Activated T-helper 1 cell treated with Interleukin-2 at 50 U/mL for 16 hours (primary cell): ENCODE results near the gene RNF5.
A peak's percentile ranks its signal among the peaks of the same experiment; 100 is the strongest.

Source experiments
- DNase-seq: peaks from one replicate; pipeline ENCODE4 v3.0.0-alpha.2; 2020; ENCODE audit warnings: low read depth

The RNF5 gene

DNA sequence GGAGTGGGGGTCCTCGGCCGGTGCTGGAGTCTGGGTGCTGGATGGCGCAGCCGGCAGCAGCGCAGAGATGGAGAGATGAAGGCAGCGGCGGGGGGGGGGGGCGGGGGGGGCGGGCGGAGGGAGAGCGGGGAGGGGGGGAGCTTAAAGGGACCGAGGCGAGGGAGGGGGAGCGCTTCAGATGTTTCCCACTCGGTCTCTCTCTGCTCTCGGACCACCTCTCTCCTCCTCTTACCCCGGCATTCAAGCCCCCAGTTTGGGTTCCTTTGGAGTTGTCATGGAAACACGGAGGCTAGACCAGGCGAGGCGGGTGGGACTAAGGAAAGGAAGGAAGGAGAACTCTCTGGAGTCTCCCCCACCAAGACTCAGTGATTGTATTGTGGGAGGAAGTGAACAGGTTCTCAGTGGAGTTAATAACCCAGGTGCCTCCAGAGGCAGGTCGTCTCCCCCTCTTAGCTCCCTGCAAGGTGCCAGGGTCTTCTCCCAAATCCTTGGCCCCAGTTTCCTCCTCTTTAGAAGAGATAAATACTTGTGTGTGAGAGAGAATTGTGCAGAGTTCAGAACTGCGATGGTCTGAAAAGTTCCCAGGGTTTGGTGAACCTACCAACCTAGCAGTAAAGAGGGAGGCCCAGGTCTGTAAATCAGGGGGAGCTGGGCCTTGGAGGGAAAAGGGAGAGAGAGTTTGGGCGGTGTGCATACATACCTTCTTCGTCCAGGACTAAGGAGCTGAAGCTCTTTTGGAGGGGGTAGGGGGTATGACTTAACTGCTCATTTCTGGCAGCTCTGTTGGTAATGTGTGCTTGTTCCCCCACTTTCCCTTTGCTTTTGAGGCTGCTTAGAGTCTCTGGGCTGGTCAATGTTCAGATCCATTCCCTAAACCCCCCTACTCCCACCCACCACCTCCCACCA lies 26.1 kb upstream of the RNF5 start, which contains the start of gene PRRT1:
TSS of gene PRRT1 (minus strand) at position 77 of the 906 bp plus-strand sequence. CDS start 112 bp downstream, outside the sequence.
- DNase-seq, result no peak

DNA sequence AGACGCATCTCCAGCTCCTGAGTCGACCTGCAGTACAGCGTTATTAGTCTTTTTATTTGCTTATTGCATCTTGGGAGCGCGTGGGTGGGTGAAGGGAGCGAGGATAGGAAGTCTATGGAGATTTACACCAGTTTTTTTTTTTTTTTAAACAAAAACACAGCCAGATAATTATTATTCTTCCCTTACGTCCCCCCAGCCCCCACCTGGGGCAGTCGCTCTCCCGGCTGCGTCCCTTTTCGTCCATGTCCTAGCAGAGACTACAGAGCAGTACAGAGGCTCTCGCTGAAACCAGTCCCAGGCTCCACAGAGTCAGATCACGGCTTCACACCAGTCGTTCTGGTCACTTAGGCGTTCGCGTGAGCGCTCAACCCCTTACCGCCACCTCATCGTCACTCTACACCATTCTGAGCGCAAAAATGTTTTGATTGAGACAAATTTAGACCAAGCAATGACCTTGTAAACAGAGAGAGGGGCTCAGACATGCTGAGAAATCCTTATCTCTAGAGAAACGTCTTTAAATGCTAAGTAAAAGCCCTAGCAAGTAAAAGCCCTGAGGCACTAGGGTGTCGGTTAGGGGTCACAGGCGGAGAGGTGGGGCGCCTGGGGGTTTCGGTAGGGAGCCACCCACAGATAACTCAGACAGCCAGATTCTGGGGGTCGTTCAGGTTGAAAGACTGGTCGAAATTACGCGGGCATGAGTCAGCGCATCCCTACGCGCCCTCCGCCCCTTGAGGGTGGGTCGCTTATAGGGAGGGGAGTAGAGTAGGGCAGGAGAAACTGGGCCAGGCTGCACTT lies 25.2 kb upstream of the RNF5 start:
- DNase-seq, result no peak

DNA sequence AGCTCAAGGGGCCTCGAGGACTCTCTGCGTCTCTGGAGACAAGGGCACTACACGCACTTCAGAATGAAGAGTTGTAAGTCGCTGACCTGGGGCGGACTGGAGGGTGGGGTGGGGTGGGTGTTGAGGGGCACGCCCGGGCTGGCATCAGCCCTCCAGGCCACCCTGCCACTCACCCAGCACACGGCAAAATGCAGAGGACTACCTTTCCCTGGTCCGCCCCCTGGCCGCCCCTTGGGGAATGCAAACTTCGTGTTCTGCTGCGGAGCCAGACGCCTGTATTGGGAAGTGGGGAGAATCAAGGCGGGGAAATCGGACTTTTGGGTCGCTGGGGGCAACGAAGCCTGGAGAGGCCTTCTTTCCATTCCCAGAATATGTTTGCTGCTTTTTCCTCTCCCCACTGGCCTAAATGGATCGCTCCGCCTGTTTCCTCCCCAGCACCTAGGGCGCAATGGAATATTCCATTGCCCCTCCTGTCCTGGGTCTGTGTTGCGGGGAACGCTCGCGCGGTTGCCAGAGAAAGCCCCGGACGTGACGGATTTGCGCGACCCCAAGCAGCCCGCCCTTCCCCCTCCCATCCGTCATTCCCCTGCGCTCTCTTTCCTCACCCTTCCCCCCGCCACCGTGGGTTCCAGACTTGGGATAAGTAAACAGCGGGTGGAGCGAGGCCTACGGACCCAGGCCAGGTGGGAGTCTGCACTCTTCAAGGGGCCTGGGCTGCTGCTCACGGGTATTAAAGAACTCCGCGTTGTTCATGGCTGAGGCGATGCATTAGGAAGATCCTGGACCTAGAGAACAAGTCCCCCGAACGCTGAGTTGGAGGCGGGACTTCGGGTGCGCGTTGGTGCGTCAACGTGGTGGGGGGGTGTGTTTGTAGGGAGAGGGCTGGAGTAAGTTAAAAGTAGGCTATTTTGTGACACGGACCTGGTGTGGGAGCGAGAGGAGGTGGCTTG lies 24.4 kb upstream of the RNF5 start, which contains the start of gene PPT2:
TSS of gene PPT2 (plus strand) at position 578 of the 950 bp plus-strand sequence. CDS start 454 bp downstream, outside the sequence.
- peak; percentile 48 for DNase-seq

DNA sequence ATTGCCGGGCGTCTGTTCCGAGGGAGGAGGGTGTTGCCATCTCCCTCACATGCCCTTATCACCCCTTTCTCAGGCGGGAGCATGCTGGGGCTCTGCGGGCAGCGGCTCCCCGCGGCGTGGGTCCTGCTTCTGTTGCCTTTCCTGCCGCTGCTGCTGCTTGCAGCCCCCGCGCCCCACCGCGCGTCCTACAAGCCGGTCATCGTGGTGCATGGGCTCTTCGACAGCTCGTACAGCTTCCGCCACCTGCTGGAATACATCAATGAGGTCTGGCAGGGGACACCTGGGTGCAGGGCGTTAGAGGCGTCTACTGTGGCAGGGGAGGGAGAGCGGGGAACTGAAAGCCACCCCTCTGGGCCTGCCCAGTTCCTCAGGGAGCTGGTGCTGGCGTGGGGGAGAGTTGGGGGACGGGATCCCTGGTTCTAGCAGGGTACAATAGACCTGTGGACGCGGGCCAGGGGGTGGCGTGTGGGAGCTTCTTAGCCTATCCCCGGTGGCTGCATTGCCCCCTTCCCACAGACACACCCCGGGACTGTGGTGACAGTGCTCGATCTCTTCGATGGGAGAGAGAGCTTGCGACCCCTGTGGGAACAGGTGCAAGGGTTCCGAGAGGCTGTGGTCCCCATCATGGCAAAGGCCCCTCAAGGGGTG lies 23.6 kb upstream of the RNF5 start:
- peak; percentile 44 for DNase-seq

DNA sequence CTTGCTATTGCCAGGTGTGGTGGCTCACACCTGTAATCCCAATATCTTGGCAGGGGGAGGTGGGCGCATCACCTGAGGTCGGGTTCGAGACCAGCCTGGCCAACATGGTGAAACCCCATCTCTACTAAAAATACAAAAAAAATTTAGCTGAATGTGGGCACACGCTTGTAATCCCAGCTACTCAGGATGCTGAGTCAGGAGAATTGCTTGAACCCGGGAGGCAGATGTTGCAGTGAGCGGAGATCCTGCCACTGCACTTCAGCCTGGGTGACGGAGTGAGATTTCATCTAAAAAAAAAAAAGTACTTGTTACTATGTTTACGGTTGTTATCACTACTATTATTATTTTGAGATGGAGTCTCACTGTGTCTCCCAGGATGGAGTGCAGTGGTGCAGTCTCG lies 21.3 kb upstream of the RNF5 start:
- DNase-seq, result no peak

DNA sequence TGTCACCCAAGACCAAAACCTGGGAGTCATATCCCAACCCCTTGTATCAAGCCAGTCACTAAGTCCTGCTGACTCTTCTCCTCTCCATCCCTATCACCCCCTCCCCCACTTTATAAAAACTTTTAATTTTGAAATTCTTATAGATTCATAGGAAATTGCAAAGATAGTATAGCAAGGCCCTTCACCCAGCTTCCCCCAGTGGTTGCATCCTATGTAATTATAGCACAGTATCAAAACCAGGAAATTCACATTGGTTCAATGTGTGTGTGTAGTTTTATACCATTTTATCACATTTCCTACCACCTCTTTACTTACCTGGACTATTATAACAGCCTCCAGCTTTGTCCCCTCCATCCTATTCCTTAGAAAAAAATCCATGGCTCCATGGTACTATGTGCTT lies 20.2 kb upstream of the RNF5 start:
- DNase-seq, result no peak

DNA sequence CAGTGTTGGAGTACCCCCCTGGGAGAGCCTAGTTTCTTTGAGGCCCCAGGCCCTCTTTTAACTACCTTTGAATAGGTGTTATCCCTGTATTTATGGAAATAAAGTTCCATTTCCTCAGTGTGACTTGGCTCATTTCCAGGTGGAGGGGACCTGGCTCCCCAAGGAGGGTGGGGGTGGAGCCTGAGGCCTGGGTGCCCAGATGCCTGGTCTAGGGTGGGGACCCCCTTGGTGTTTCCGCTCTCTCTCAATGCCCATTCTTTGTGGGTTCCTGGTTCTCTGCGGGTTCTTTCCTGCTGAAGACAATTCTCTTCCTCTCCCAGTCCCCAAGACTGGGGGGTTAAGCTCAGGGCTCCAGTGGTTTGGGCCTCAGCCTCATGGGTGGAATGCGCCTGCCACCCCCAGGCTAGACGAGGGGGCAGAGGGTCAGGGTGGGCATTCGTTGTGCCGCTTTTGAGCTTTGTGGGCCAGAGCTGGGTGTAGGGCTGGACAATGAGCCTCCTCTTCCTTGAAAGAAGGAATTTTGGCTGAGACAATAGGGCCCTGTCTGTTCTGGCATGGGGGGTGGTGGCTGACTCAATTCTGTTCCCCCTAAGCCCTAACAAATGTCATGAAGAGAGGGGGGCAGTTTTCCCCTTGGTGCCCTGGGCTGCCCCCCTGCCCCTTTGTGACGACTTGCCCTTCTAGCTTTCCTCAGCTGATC lies 14.5 kb upstream of the RNF5 start:
- DNase-seq, result no peak

DNA sequence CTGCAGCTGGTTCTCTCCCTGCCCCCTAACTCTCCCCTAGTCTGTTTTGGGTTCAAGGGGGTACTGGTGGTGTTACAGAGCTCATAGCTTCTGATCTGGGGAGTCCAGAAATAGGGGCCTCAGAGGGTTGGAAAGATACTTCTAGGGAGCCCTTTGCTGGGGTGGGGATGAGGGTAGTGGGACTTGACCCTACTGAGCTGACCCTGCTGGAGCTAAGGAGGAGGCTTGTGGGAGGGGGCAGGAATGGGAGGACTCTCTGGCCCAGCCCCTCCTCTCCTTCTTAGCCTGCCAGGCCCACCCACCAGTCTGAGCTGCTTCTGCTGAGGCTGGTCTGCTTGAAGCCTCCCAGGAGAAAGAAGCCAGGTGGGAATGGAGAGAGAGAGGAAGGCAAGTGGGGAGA lies 13.9 kb upstream of the RNF5 start, which contains the start of gene EGFL8:
TSS of gene EGFL8 (plus strand) at position 301 of the 400 bp plus-strand sequence. CDS start 1,571 bp downstream, outside the sequence.
- DNase-seq, result no peak

DNA sequence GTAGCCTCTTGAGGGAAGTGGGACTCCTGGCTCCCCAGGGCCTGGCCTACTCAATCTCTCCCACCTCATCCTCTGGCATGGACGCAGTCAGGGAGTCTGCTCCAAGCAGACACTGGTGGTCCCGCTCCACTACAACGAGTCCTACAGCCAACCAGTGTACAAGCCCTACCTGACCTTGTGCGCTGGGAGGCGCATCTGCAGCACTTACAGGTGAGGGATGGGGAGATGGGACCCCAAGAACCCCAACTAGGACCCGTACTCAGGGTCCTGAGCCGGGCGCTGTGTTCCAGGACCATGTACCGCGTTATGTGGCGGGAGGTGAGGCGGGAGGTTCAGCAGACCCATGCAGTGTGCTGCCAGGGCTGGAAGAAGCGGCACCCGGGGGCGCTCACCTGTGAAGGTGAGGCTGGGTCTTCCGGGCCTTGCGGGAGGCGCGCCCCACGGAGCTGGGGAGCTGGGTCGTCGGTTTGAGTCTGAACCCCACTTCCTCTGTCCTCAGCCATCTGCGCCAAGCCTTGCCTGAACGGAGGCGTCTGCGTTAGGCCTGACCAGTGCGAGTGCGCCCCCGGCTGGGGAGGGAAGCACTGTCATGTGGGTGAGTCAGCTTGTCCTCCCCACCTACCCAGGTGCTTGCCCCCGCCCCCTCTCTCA lies 11.7 kb upstream of the RNF5 start:
- no peak for DNase-seq

DNA sequence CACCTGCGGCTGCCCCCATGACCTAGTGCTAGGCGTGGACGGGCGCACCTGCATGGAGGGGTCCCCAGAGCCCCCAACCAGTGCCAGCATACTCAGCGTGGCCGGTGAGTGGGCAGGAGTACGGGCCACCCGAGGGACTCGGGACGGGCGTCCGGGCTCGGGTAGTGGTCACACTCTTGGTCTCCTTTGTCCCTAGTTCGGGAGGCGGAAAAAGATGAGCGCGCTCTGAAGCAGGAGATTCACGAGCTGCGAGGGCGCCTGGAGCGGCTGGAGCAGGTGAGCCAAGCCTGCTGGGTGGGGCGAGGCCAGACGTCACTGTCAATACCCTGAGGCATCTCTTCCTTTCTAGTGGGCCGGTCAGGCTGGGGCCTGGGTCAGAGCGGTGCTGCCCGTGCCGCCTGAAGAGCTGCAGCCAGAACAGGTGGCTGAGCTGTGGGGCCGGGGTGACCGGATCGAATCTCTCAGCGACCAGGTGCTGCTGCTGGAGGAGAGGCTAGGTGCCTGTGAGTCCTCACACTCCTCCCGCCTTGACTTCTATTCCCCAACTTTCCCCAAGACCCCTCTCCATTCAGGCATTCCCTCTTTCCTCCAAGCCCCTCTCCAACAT lies 10.9 kb upstream of the RNF5 start:
- DNase-seq, result no peak

DNA sequence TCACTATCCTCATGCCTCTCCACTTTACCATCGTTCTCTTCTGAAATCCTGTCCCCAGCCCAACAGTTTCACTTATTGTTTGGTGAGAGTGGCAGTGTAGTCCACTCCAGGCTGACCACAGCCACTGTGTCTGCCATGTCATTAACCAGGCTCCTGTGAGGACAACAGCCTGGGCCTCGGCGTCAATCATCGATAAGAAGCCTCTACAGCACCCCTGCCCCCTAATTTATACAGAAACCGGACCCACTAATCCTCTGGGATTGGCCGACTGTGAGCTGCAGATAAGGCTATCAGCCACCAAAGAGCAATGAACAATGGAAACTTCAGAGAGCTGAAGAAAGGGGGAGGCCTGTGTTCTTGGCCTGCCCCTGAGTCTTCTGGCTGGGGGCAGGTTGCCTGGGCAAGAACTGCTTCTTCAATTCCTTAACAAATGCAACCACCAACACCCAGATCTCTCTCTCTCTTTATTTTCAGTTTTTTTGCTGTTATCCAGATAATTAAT lies 10.4 kb upstream of the RNF5 start:
- no peak for DNase-seq

DNA sequence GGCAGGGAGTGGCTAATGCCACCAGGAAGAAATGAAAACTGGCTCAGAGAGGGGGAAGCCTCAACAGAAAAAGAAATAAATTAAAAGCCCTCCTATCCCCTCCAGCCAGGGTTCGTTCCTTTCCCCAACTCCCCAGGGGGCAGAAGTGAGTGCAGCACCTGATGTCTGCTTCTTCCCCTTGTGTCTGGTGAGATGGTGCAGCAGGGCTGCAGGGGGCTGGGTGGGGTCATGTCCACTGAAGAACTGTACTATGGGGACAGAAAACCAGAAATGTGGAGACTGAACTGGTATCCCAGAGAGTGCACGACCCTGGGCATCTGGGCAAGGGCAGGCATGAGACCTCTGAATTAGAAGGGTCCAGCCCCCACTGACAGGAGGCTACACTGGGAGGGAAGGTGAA lies 9.9 kb upstream of the RNF5 start:
- DNase-seq, result no peak

DNA sequence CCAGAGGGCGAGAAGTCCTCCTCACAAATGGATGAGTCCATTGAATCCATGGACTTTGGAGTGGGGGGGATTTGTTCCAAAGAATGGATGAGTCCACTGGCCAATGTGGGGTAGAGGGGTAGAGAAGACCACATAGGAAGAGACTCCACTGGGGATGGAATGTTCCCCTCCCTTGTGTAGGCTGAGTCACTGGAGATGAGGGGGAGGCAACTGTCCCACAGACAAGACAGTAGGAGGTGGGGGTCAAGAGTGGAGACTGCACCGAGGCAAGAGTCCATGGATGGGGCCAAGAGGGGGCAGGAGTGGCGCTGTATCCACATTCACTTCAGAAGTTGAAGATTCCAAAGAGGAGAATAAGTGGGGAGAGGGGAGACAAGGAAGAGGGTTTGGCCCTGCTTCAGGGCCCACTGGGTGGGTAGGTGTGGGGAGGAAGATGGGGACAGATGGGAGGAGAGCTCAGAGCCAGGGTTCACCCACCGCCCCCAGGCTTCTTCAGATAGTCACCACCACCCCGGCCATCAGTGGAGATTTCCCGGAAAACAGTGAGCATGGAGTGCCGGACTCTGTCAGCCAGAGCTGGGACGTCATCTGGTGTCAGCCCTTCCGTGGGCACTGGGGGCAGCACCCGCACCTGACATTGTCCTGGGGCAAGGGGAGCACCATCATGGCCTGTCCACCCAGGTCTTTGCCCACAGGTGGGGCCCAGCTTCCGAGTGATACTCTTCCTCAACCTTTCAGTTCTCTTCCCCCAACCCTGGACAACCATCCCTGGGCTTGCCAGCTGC lies 9.2 kb upstream of the RNF5 start:
- no peak for DNase-seq

DNA sequence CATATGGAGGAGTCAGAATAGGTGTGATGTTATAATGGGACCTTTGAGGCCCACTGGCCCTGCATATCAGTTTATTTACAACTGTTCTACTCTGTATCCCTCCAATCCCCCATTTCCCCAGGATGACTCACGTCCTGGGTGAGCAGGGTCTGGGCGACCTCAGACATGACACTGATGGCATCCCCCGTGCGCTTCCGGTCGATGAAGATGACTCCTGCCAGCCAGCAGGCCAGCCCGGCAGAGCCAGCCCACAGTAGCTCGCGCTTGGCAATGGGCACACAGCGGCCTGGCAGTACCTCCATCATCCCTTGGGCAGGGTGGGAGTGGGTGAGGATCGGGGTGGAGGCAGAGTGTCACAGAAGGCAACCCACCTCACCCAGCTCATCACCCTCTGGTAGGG lies 7.9 kb upstream of the RNF5 start:
- no peak for DNase-seq

DNA sequence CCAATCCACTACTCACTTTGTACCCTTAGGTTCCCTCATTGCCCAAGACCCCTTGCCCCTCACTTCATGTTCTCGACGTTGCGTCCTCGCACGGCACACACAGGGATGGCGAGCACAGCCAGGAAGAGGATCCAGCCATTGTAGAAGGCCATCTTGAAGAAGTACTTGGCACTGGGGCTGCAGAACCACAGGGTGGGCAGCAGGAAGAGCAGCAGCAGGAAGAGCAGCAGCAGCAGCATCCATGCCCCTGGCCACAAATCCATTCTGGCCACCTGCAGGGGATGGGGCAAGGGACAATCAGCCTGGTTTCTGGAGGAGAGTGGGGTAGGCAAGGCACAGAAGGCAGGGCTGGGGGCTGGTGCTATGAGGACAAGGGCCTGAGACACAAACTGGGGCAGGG lies 7.0 kb upstream of the RNF5 start:
- DNase-seq, result no peak

DNA sequence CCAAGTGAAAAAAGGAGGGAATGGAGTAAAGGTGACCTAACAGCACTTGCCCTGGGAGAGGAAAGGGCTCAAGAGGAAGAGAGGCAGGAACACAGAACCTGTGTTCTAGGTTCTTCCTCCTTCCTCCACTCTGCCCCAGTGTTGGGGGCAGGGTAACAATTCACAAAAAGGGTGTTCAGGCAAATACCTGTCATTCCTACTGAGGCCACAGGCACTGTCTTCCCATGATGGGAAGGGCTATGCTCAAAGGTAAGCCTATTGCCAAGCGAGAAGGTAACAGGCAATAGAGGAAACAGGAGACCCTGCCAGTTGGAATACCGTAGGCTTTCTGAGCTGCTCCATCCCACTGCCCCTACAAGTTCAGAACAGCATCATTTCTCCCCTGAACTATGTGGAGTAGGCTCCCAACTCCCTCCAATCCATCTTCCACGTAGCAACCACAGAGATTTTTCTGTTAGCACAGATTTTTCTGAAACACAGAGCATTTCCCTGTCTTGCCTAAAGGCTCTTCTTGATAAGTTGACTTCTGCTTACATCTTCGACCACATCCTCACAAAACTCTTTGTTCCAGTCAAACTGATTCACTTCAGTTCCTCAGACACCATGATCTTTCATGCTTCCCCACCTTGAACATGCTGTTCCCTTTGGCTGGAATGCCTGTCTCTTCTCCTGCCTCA lies 5.0 kb upstream of the RNF5 start:
- DNase-seq, result no peak

DNA sequence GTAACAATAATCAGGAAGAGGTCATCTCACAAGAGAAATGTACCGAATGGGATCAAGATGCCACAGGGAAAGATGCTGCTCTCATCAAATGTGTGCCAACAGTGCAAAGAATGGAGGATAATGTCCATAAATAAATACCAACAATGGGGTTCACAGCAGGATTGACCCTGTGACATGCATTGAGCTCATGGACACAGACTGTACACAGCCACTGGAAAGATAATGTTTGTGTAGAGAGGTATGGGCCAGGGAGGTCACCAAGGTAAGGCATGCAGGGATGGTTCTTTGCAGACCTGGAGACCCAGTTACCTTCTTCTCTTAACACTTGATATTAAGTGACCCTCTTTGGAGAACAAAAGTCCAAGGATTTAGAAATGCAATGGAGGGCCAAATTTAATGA lies 3.8 kb upstream of the RNF5 start:
- DNase-seq, result no peak

DNA sequence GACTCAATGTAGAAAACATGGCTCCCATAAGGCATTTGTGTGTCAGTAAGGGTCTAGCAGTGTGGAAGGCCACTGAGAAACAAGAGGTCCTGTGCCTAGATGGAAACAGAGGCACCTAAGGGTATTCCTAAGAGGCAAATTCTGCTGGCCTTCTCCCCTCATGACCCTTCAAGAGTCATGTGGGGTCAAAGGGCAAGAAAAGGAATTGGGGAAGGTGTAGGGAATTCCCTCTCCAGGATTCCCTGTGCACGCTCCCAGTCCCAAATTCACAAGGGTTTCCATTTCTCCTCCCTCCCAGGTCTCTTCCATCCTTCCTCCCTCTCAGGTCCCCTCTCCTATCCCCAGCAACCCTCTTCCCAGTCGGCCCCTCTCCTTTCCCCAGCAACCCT lies 2.9 kb upstream of the RNF5 start:
- DNase-seq, result no peak
